ENCODE results near the gene CNTN4. TPM values are rescaled to one million over a fixed set of nuclear protein-coding genes. Genes with fewer than 3 reads are reported as not detected.

CNTN4 gene
- total and polyA plus RNA-seq, 8 donors: 2.5 to 10.8 (median 5.1) TPM

- Histone ChIP-seq H3K27me3 (no peaks in the 10 kb centered on the region), H3K4me1 (no peaks in the 10 kb centered on the region), H3K9me3 (no peaks in the 10 kb centered on the region), H3K36me3 (no peaks in the 10 kb centered on the region), H3K4me3 (no peak overlapping the region), H3K27ac (no peak overlapping the region)
- DNase-seq: no peak
- TF ChIP-seq, protein P1, sequence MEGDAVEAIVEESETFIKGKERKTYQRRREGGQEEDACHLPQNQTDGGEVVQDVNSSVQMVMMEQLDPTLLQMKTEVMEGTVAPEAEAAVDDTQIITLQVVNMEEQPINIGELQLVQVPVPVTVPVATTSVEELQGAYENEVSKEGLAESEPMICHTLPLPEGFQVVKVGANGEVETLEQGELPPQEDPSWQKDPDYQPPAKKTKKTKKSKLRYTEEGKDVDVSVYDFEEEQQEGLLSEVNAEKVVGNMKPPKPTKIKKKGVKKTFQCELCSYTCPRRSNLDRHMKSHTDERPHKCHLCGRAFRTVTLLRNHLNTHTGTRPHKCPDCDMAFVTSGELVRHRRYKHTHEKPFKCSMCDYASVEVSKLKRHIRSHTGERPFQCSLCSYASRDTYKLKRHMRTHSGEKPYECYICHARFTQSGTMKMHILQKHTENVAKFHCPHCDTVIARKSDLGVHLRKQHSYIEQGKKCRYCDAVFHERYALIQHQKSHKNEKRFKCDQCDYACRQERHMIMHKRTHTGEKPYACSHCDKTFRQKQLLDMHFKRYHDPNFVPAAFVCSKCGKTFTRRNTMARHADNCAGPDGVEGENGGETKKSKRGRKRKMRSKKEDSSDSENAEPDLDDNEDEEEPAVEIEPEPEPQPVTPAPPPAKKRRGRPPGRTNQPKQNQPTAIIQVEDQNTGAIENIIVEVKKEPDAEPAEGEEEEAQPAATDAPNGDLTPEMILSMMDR (IDR thresholded peaks at IDR 0.05): no peak
- intact Hi-C loops (cut with DNase I): no loop called here
- FAIRE-seq: no peak
- WGBS, 2 donors: 70 to 87% methylated on average over 6 of the region's 6 CpGs
- ATAC-seq: no peak
Measured at GRCh38 chr3:2589336-2589969, 490.8 kb downstream of the CNTN4 start.

- 63 to 69% methylated on average over 4 of the region's 4 CpGs for WGBS, 2 donors
- TF ChIP-seq, protein P1 (IDR thresholded peaks at IDR 0.05): no peak
- H3K4me1 ChIP-seq: no peaks in the 10 kb centered on the region
- no peaks in the 10 kb centered on the region for H3K9me3 ChIP-seq
- FAIRE-seq (no peak), DNase-seq (no peak), ATAC-seq (no peak)
- no peak overlapping the region for H3K4me3 ChIP-seq
- no peaks in the 10 kb centered on the region for H3K36me3 ChIP-seq
- H3K27ac ChIP-seq: no peak overlapping the region
- no peaks in the 10 kb centered on the region for H3K27me3 ChIP-seq
- intact Hi-C loops (cut with DNase I): no loop called here
Measured at GRCh38 chr3:2595486-2595885, 496.8 kb downstream of the CNTN4 start.

- H3K36me3 ChIP-seq: no peaks in the 10 kb centered on the region
- 58 to 68% methylated on average over 3 of the region's 3 CpGs for WGBS, 2 donors
- no peak for DNase-seq
- intact Hi-C loops (cut with DNase I): no loop called here
- no peak for ATAC-seq
- H3K27me3 ChIP-seq: no peaks in the 10 kb centered on the region
- H3K9me3 ChIP-seq: no peaks in the 10 kb centered on the region
- no peaks in the 10 kb centered on the region for H3K4me1 ChIP-seq
- no peak overlapping the region for H3K27ac ChIP-seq
- FAIRE-seq: no peak
- H3K4me3 ChIP-seq: no peak overlapping the region
- TF ChIP-seq, protein P1 (IDR thresholded peaks at IDR 0.05): no peak
Measured at GRCh38 chr3:2597615-2598014, 498.9 kb downstream of the CNTN4 start.

DNA sequence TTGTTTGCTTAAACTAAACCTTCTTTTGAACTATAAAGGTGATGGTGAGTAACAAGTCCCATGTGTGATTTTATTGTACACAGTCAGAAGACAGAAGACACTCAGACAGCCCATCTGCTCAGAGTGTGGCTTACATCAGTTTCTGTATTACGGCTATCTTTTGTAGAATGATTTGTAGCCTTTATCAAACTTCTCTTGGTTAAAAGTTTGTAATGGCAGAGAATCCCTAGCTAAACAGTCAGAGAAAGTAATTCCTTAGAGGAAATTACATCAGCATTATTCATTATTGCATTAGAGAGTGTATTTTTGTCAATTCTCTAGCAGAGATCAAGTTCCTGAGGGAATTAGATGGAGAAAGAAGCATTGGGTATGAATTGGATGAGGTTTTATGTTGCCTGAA lies 500.8 kb downstream of the CNTN4 start:
- no peak overlapping the region for H3K27ac ChIP-seq
- ATAC-seq (peak in 1 of 4 donors; percentile 27), FAIRE-seq (no peak), DNase-seq (no peak)
- H3K4me3 ChIP-seq: no peak overlapping the region
- WGBS, 2 donors: 77 to 86% methylated on average over 1 of the region's 1 CpG
- intact Hi-C loops (cut with DNase I): no loop called here
- H3K4me1 ChIP-seq: no peaks in the 10 kb centered on the region
- no peaks in the 10 kb centered on the region for H3K36me3 ChIP-seq
- no peaks in the 10 kb centered on the region for H3K9me3 ChIP-seq
- H3K27me3 ChIP-seq: no peaks in the 10 kb centered on the region
- TF ChIP-seq, protein P1 (IDR thresholded peaks at IDR 0.05): no peak

DNA sequence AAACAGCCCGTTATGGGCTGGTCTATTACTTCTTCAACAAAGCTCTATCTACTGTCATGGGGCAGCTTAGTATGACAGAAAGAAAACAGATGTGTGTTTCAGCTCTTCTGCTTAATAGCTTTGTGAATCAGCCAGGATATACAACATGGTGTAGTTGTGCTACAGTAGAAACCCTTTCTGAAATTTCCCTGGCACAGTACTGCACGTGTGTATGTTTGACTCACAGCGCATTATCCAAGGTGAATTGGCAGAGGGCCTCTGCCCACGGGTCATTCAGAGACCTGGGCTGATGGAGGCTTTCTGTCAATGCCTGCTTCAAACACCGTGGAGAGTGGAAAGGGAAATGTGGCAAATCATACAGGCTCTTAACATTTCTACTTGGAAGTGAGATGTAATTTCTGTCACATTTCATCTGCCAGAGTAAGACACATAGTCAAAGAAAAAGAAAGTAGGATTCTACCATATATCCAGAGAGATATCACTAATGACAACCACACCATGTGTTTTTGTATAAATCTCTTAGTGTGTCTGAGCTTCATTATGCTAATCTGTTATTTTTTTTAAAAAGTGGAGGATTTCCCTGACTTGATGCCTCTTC lies 505.1 kb downstream of the CNTN4 start:
- FAIRE-seq (no peak), ATAC-seq (peak in 3 of 4 donors; percentile 41 to 69 (median 63)), DNase-seq (no peak)
- TF ChIP-seq, protein P1 (IDR thresholded peaks at IDR 0.05): no peak
- H3K36me3 ChIP-seq: no peaks in the 10 kb centered on the region
- H3K4me1 ChIP-seq: no peaks in the 10 kb centered on the region
- intact Hi-C loops (cut with DNase I): no loop called here
- H3K27me3 ChIP-seq: no peaks in the 10 kb centered on the region
- H3K4me3 ChIP-seq: no peak overlapping the region
- H3K27ac ChIP-seq: no peak overlapping the region
- H3K9me3 ChIP-seq: no peaks in the 10 kb centered on the region
- WGBS, 2 donors: 23 to 39% methylated on average over 5 of the region's 5 CpGs
